Heart left ventricle (tissue), 16 donors: ENCODE measurements around the gene RELL1. TPM values are rescaled to one million over a fixed set of nuclear protein-coding genes. Genes with fewer than 3 reads are reported as not detected.

Source experiments
- ATAC-seq, 4 donors: fragments of 200-7000 bp; cut with Tn5 transposase; one replicate each; pipeline ENCODE4 v1.9.1; 2020 to 2022; ENCODE audit warnings: moderate library complexity in 4 of 4, mild to moderate bottlenecking in 3 of 4, moderate number of reproducible peaks in 1 of 4
- DNase-seq, 5 donors: peaks; one replicate each; pipeline ENCODE4 v3.0.0-alpha.2; 2020
- H3K27ac ChIP-seq, 12 donors: fragments of 200-600 bp; sonication (generic) in 4 of 12; one replicate each; pipeline versions ENCODE4 v1.5.0 to v1.8.0; 2016 to 2022; ENCODE audit warnings: mild to moderate bottlenecking in 2 of 12
- H3K27me3 ChIP-seq, 9 donors: fragments of 200-600 bp; sonication (generic) in 2 of 9; one replicate each; pipeline versions ENCODE4 v1.5.1 to v1.8.0; 2016 to 2022; ENCODE audit warnings: mild to moderate bottlenecking in 3 of 9
- H3K36me3 ChIP-seq, 9 donors: fragments of 200-600 bp; sonication (generic) in 2 of 9; one replicate each; pipeline versions ENCODE4 v1.5.0 to v1.8.0; 2018 to 2022; ENCODE audit warnings: mild to moderate bottlenecking in 2 of 9
- H3K4me1 ChIP-seq, 12 donors: fragments of 200-600 bp; sonication (generic) in 4 of 12; one replicate each; pipeline versions ENCODE4 v1.5.0 to v1.8.0; 2016 to 2022; ENCODE audit warnings: mild to moderate bottlenecking in 3 of 12
- H3K4me3 ChIP-seq, 12 donors: fragments of 200-600 bp; sonication (generic) in 4 of 12; one replicate each; pipeline versions ENCODE4 v1.5.0 to v1.8.0; 2017 to 2022; ENCODE audit warnings: mild to moderate bottlenecking in 9 of 12, moderate library complexity in 4 of 12
- H3K9me3 ChIP-seq, 12 donors: fragments of 200-600 bp; sonication (generic) in 4 of 12; one replicate each; pipeline versions ENCODE4 v1.5.0 to v1.8.0; 2016 to 2022; ENCODE audit warnings: mild to moderate bottlenecking in 1 of 12
- CTCF ChIP-seq, 12 donors: fragments of 200-600 bp; sonication (generic) in 4 of 12; IDR thresholded peaks; one replicate each; pipeline versions ENCODE4 v1.5.0 to v1.8.0; 2018 to 2022; ENCODE audit warnings: antibody characterized with exemption in 12 of 12, mild to moderate bottlenecking in 5 of 12
- POLR2A ChIP-seq, 2 donors: fragments of 450-650 bp; IDR thresholded peaks; one replicate each; pipeline ENCODE4 v1.6.1; 2017; ENCODE audit warnings: antibody characterized with exemption in 2 of 2, mild to moderate bottlenecking in 2 of 2, moderate library complexity in 2 of 2
- WGBS, 4 donors: extraction: QIAGEN DNeasy Blood & Tissue Kit in 2 of 4; methylation state at CpG; one replicate each; pipeline versions ENCODE4 v1.1.5 to v1.1.7; 2013 to 2018; 5-methylcytosine and 5-hydroxymethylcytosine counted together
- intact Hi-C, 10 donors: fragments of 100-400 bp; cut with DNase I; formaldehyde crosslinking; loops; one replicate each; pipeline versions ENCODE4 v1.11.1 to v1.14.2; 2022
- polyA plus RNA-seq, 2 donors: library from polyadenylated mRNA; stranded (reverse); fragments of 200-250 nt; gene quantifications; one replicate each; pipeline ENCODE4 v1.2.3, GENCODE V29; 2013
- total RNA-seq, 9 donors: library from RNA; depleted of rRNA in 2 of 9; stranded (reverse); fragments of >200 nt in 2 of 9; fragmentation: NEBNext Ultra II Directional in 3 of 9; extraction: Animal tissue kit (Norgen Biotek cat#: 25700) in 3 of 9; gene quantifications; one replicate each; pipeline versions ENCODE4 v1.1.0 to v1.2.4, GENCODE V29; 2016 to 2023
- donor health status: ischemic (EF 13 %, LVEDD 7.1; RV severe dilation, severe dysfunction).
- donor health status: healthy with polysubstance abuse.
- donor health status: DM: no; HTN: yes; CAD: no.
- donor health status: DM: no; HTN: no; CAD: no.
- donor health status: ischemic (EF 25% LVEDD 6.9; RV normal size, moderate dysfunction).
- donor health status: ischemic (EF 25% LVEDD 5.7; RV mildly dilated, moderate dysfunction).
- donor health status: healthy.
- donor health status: DM: yes; HTN: yes; CAD: no.
- donor health status: ischemic (EF 35%, LVEDD 5.7; RV mildly dilated, moderate dysfunction).
- donor health status: nonischemic (EF 11% LVEDD 7.7; RV severe dilation, severe dysfunction).
- donor health status: DM: yes; HTN: yes; CAD: no.
- donor health status: PGD.
- donor health status: ischemic (EF 29% LVEDD 5.4; RV normal size, mild dysfunction).
- donor health status: nonischemic (EF 23%, LVEDD 6.1; RV moderate dilation, normal function).

Gene RELL1
- total and polyA plus RNA-seq, 11 donors, result 2.0 to 40.2 (median 25.2) TPM

- Histone ChIP-seq H3K9me3 (peaks cover 0 to 15% (median 0%) of the 10 kb centered on the region in 12 donors), H3K27me3 (no peaks in the 10 kb centered on the region), H3K4me1 (peaks cover 0 to 26% (median 12%) of the 10 kb centered on the region in 12 donors), H3K4me3 (no peak overlapping the region), H3K27ac (no peak overlapping the region), H3K36me3 (peaks cover 0 to 34% (median 18%) of the 10 kb centered on the region in 9 donors)
- no peak for DNase-seq
- no peak for ATAC-seq
- 93 to 97% (median 95%) methylated on average over 5 of the region's 5 CpGs for WGBS, 4 donors
- TF ChIP-seq CTCF (IDR thresholded peaks at IDR 0.05) (no peak), POLR2A (IDR thresholded peaks at IDR 0.05) (no peak)
- intact Hi-C loops, result loop anchor here in 1 of 10 donors (5.0 kb wide), 1 partner anchor 37 kb away; the partner anchor contains the start of gene RELL1
Observed at GRCh38 chr4:37650481-37650880, 35.7 kb downstream of the RELL1 start.

GRCh38 chr4:37649268-37649667 lies 36.9 kb downstream of the RELL1 start:
- Histone ChIP-seq H3K27me3 (no peaks in the 10 kb centered on the region), H3K27ac (peak overlapping the region in 6 of 12 donors; percentile 5 to 74 (median 38)), H3K36me3 (peaks cover 0 to 43% (median 23%) of the 10 kb centered on the region in 9 donors), H3K4me3 (no peak overlapping the region), H3K9me3 (peaks cover 0 to 10% (median 0%) of the 10 kb centered on the region in 12 donors), H3K4me1 (peaks cover 0 to 27% (median 12%) of the 10 kb centered on the region in 12 donors)
- intact Hi-C loops, result loop anchor here in 1 of 10 donors (5.0 kb wide), 1 partner anchor 38 kb away; the partner anchor contains the start of gene RELL1
- TF ChIP-seq CTCF (IDR thresholded peaks at IDR 0.05), result no peak
- TF ChIP-seq POLR2A (IDR thresholded peaks at IDR 0.05), result no peak
- DNase-seq (no peak), ATAC-seq (peak in 1 of 4 donors; percentile 30)
- 75 to 84% (median 79%) methylated on average over 11 of the region's 11 CpGs for WGBS, 4 donors

- peak overlapping the region in 9 of 12 donors; percentile 31 to 74 (median 58) for H3K27ac ChIP-seq
- H3K9me3 ChIP-seq, result no peaks in the 10 kb centered on the region
- ATAC-seq (peak; percentile 91 to 98 (median 95)), DNase-seq (peak in 4 of 5 donors; percentile 48 to 90 (median 72))
- TF ChIP-seq POLR2A (IDR thresholded peaks at IDR 0.05) (no peak), CTCF (IDR thresholded peaks at IDR 0.05) (no peak)
- intact Hi-C loops, result loop anchor here in 2 of 10 donors (1.0 to 5.0 kb wide), 2 partner anchors 18 to 39 kb away; partner anchors contain the start of gene RELL1 (in 1 of the 2)
- H3K27me3 ChIP-seq, result no peaks in the 10 kb centered on the region
- no peak overlapping the region for H3K4me3 ChIP-seq
- 55 to 65% (median 59%) methylated on average over 8 of the region's 8 CpGs for WGBS, 4 donors
- H3K36me3 ChIP-seq, result peaks cover 0 to 51% (median 23%) of the 10 kb centered on the region in 9 donors
- H3K4me1 ChIP-seq, result peaks cover 0 to 27% (median 11%) of the 10 kb centered on the region in 12 donors
Observed at GRCh38 chr4:37648084-37648817, 37.9 kb downstream of the RELL1 start.

- Histone ChIP-seq H3K27ac (peak overlapping the region in 1 of 12 donors; percentile 1), H3K4me3 (no peak overlapping the region), H3K4me1 (peaks cover 0 to 35% (median 10%) of the 10 kb centered on the region in 12 donors), H3K9me3 (no peaks in the 10 kb centered on the region), H3K27me3 (no peaks in the 10 kb centered on the region), H3K36me3 (peaks cover 0 to 51% (median 23%) of the 10 kb centered on the region in 9 donors)
- ATAC-seq, result no peak
- intact Hi-C loops, result loop anchor here in 1 of 10 donors (5.0 kb wide), 1 partner anchor 41 kb away; the partner anchor contains the start of gene RELL1
- no peak for DNase-seq
- TF ChIP-seq CTCF (IDR thresholded peaks at IDR 0.05), result no peak
- no peak for TF ChIP-seq POLR2A (IDR thresholded peaks at IDR 0.05)
- WGBS, 4 donors, result 78 to 90% (median 84%) methylated on average over 3 of the region's 3 CpGs
Observed at GRCh38 chr4:37646247-37646646, 39.9 kb downstream of the RELL1 start.
